Activated CD4-positive, CD25-positive, alpha-beta regulatory T cell treated with anti-CD3 and anti-CD28 coated beads, Interleukin-2, amount 50 U/mL, for 16 hours (primary cell): ENCODE measurements around the gene EPHA2.
"Not testable (repeated sequence)": the region's sequence is repeated elsewhere in the genome, so short reads cannot be mapped to it uniquely, and the experiment has no call there.

ENCODE experiments used
- DNase-seq: peaks from one replicate; pipeline ENCODE4 v3.0.0-alpha.2; 2020; ENCODE audit warnings: low read depth, low spot score

EPHA2 gene

GRCh38 chr1:16155537-16156410, at the start of gene EPHA2:
Gene EPHA2, minus strand, starts transcription at chr1:16156069. Its CDS starts 137 bp downstream, at chr1:16155932.
- no peak for DNase-seq

- no peak for DNase-seq
These were observed 49.4 kb upstream of the EPHA2 start for GRCh38 chr1:16205334-16205671.

DNA sequence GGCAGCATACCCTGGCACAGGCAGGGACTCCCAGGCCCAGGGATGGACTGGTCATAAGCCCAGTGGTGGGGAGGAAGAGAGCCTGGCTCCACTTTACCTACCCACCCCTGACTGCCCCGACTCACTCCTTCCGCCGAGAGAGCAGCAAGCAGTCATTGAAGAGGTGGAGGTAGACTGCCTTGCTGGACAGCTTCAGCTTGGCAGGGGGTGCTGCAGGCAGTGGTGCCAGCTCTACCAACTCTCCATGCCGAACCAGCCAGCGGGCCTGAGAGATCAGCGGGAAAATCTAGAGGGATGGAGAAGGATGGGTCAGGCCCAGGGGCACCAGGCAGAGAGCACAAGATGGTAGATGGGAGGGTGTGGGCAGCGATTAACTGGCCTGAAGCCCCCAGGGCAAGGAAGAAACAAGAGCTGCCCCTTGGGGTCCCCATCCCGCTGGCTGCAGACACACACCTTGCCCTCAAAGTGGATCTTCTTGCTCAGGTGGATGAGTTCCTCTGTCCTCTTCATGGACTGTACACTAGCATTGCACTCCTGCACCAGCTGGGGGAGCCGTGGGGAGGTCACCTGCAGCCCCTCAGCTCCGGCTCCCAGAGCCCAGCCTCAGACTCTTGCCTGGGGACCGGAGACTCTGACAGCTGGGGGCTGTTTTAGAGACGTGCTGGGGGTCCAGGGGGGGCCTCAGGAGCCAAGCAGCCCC, 48.9 kb upstream of the EPHA2 start:
- DNase-seq: no peak

DNA sequence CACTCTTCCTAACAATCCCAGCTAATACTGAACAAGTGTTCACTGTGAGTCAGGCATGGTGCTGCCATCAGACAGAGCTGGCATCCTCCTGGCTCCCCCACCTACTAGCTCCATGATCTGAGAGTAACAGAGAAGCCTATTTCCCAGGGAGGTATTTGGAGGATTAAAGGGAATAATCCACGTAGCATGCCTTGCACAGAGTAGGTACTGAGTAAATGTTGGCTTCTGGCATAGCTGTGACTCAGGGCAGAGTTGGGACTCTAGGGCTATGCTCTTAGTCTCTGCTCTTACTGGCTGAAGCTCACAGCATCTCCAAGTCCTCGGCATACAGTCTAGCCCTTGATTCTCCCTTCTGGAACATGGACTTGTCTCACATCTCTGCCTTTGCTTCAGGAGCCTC, 48.3 kb upstream of the EPHA2 start:
- no peak for DNase-seq

- DNase-seq: no peak
These were observed 47.7 kb upstream of the EPHA2 start for GRCh38 chr1:16203550-16203949.

DNA sequence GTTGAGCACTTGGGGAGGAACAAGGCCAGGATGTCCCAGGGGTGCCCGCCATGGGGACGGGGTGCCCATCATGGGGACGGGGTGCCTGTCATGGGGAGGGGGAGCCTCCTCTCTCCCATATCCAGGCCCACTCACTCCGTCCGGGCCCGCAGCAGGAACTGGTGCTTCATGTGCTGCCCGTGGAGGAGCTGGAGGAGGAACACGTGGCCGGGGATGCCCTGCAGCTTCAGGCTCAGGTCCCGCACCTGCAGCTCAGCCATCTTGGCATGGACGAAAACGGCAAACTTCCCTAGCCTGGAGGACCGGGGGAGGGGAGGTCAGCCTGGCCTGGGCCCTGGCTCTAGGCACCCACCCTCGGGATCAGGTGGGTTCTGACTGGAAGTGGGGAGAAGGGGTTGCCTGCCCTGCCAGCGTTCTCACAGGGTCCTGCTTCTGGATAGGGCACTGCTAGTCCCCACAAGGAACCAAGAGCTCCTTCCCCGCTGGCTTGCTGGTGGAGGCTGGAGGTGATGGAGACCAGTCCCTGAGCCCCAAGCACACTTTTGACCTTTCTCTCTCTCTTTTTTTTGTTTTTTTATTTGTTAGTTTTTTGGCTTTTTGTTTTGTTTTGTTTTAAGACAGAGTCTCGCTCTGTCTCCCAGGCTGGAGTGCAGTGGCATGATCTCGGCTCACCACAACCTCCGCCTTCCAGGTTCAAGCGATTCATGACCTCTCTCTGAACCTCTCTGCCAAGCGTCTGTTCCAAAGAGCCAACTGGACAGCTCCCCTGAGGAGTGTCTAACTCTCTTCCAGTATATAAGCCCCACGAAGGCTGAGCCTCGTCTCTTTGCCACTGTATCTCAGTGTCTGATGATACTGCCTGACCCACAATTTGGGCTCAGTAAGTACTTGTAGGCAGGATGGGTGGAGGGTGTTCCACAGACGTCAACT, 46.7 kb upstream of the EPHA2 start:
- DNase-seq: no peak

GRCh38 chr1:16199700-16200099, 43.8 kb upstream of the EPHA2 start:
- DNase-seq: no peak

DNA sequence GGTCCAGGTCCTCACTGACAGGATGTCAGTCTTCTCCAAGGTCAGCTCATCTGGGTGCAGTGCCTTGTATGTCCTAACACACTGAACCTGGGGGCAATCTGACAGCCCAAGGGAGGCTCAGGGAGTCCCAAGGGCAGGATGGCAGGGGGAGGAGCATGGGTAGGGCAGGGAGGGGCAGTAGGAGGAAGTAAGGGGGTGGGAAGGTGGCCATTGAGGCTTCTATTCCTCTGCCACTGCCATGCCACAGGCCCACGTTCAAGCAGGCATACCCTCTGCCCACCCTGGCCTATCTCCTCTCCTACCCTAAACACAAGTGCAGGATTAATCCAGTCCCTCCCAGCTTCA, 43.3 kb upstream of the EPHA2 start:
- DNase-seq: no peak

- DNase-seq: no peak
These were observed 42.7 kb upstream of the EPHA2 start for GRCh38 chr1:16198444-16199156.

GRCh38 chr1:16196874-16197273, 41.0 kb upstream of the EPHA2 start:
- DNase-seq: no peak

DNA sequence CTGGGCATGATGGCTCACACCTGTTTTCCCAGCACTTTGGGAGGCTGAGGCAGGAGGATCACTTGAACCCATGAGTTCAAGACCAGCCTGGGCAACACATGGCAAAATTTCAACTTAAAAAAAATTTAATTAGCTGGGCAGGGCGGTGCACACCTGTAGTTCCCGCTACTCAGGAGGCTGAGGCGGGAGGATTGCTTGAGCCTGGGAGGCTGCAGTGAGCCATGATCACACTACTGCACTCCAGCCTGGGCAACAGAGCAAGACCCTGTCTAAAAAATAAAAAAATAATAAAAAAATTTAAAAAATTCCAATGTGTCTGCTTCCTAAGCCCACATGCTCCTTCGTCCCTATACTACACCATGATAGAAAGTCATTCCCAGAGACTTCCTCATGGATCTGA, 40.3 kb upstream of the EPHA2 start:
- DNase-seq: not testable (repeated sequence)

GRCh38 chr1:16195518-16195905, 39.6 kb upstream of the EPHA2 start:
- no peak for DNase-seq

DNA sequence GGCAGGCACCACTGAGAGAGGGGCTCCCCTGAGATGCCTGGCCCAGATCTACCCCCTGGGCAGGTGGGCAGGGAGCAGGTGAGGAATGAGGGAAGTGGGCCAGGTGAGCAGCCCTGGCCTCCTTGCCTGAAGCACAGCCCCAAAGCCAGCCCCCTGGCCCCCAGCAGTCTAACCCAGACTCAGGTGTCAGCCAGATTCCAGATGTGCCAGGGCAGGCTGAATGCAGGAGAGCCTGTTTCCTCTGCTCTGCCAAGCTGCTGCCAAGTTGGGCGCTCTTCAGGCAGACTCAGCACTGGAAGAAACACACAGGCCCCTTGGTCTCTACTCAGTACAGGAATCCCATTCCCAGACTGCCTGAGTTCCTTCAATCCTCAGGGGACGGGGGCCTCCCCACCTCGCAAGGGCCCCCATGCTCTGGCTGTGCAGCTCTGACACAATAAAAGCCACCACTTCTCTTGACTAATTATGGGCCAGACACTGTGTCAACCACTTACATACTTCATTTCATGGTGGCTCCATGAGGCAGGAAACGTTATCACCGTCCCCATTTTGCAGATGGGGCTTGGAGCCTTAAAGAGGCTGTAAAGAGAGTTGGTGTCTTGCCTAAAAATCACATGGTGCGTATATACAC, 36.2 kb upstream of the EPHA2 start:
- DNase-seq: no peak

GRCh38 chr1:16191309-16191708, 35.4 kb upstream of the EPHA2 start:
- no peak for DNase-seq

DNA sequence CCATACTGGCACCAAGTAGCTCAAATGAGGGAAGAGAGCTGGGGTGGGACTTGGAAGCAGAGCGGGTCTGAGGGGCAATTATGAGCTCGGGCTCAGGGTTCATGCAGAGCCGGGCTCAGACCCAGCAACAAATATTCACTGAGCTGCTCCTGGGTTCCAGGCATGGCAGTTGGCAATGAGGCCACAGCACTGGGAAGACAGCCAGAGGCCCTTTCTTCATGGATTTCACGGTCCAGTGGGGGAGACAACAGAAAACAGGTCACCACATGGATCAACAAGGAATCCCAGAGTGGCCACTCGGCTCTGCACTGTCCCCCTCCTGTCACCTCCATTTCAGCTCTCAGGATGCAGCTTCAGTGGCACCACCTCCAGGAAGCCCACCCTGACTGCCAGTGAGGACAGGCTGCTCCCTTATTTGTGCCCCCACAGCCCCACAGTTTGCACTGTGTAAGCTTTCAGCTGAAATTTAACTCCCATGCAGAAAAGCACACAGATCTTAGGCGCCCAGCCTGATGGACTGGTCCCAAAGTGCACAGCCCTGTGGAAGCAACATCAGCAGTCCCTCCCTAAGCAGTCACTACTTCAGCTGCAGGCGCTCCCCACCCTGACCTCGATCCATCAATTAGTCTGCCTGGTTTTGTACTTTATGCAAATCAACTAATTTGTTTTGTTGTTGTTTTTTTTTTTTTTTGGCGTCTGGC, 34.2 kb upstream of the EPHA2 start:
- DNase-seq: no peak

DNA sequence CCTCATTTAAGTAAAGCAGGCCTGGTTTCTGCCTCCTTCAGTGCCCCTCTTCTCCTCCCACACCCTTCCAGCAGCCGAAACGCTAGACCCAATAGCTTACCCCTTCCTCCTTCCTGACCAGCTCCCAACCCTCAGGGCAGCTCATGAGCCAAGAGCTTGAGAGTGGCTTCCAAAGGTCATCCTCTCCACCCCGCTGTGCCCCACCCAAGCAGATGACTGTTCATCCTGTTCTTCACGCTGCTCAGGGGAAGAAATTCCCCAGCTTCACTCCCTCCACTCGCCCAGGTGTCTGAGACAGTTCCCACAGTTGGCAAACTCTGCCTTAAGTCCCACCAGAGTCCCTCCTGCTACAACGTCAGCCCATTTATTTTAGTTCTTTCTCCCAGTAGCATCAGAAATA, 33.1 kb upstream of the EPHA2 start:
- no peak for DNase-seq

GRCh38 chr1:16187748-16188401, 32.0 kb upstream of the EPHA2 start:
- DNase-seq: peak; percentile 54

DNA sequence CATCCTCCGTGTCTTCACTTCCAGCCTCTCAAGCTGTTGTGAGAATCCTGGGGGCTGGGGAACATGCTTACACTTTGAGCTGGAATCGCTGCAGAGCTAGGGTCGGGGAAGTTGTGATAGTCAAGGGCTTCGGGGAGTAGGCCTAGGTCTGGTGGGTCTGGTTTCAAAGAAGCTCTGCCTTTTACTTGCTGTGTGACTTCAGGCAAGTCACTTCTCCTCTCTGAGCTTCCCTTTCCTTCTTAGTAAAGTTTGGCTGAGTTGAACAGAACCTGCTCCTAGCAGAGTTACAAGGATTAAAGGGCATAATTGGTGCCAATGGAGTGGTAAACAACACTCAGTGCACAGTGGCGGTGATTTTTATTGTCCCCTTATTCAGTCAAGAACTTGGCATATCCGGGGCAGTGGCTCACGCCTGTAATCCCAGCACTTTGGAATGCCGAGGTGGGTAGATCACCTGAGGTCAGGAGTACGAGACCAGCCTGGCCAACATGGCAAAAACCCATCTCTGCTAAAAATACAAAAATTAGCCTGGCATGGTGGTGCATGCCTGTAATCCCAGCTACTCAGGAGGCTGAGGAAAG, 30.9 kb upstream of the EPHA2 start:
- DNase-seq: no peak

GRCh38 chr1:16184557-16185303, 28.9 kb upstream of the EPHA2 start:
- no peak for DNase-seq
